ENCODE data around the gene CACNA2D2.
A peak's percentile ranks its signal among the peaks of the same experiment; 100 is the strongest.

CACNA2D2 gene

DNA sequence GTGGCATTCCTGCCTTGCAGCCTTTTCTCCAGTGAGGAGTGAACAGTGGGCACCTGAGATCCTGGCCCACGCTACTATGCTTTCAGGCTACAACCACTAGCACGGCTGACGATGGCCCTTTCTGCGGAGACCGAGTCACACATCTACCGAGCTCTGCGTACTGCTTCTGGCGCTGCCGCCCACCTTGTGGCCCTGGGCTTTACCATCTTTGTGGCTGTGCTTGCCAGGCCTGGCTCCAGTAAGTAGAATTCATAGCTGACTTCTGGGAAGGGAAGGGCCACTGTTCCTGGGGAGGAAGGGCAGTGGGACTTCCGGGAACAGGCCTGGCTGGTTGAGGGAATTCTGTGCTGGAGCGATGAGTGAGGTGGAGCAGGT is 152.1 kb downstream of the CACNA2D2 start:
- TF ChIP-seq, protein P1, sequence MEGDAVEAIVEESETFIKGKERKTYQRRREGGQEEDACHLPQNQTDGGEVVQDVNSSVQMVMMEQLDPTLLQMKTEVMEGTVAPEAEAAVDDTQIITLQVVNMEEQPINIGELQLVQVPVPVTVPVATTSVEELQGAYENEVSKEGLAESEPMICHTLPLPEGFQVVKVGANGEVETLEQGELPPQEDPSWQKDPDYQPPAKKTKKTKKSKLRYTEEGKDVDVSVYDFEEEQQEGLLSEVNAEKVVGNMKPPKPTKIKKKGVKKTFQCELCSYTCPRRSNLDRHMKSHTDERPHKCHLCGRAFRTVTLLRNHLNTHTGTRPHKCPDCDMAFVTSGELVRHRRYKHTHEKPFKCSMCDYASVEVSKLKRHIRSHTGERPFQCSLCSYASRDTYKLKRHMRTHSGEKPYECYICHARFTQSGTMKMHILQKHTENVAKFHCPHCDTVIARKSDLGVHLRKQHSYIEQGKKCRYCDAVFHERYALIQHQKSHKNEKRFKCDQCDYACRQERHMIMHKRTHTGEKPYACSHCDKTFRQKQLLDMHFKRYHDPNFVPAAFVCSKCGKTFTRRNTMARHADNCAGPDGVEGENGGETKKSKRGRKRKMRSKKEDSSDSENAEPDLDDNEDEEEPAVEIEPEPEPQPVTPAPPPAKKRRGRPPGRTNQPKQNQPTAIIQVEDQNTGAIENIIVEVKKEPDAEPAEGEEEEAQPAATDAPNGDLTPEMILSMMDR (IDR thresholded peaks at IDR 0.05; ENCODE audit: extremely low read depth, insufficient read depth, missing control alignments): no peak
- in situ Hi-C loops (cut with MboI; ENCODE audit: low pct_unique_long_range_greater_than_20kb, low sequenced_read_pairs, unreplicated experiment): no loop called here
- DNase-seq (ENCODE audit: low spot score): no peak

DNA sequence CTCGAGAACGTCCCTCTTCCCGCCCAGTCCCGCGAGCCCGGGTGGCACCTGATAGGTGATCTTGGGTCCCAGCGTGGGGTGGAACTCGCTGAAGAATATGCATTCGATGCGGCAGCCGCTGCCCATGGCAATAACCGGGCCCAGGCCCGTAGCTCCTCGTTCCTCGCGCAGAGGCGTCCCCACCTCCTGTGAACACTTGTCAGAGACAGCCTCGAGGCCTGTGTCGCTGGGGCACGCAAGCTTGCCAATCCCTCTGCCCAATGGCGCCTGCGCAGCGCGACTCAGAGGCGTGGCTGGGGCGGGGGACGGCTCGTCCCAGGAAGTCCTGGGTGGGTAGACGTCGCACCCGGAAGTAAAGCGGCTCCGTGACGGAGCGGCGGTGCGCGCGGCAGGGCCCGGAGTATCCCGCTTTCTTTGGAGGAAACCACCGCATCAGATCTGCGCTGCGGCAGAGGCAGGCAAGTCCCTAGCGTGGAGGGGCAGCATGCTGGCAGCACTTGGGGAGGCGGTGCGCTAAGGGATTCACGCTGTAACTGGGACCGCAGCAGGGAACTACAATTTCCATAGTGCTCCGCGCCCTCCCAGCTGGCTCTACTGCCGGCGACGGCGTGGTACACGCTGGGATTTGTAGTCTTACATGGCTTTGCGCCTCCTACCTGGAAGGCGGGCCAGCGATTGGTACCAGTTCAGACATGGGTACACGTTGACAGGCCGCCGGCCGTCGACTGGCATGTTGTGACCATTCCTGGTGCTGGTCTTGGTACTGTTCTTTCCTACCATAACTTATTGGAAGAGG is 152.7 kb downstream of the CACNA2D2 start, which contains the start of the genes CYB561D2 and NPRL2:
TSS of gene CYB561D2 (plus strand) at position 336 of the 796 bp plus-strand sequence. CDS start 572 bp downstream, outside the sequence.
TSS of gene NPRL2 (minus strand) at position 249 of the 796 bp plus-strand sequence. CDS start at position 126, 123 bp downstream.
- TF ChIP-seq, protein P1 (IDR thresholded peaks at IDR 0.05; ENCODE audit: extremely low read depth, insufficient read depth, missing control alignments): no peak
- in situ Hi-C loops (cut with MboI; ENCODE audit: low pct_unique_long_range_greater_than_20kb, low sequenced_read_pairs, unreplicated experiment): no loop called here
- peak; percentile 96 for DNase-seq (ENCODE audit: low spot score)

DNA sequence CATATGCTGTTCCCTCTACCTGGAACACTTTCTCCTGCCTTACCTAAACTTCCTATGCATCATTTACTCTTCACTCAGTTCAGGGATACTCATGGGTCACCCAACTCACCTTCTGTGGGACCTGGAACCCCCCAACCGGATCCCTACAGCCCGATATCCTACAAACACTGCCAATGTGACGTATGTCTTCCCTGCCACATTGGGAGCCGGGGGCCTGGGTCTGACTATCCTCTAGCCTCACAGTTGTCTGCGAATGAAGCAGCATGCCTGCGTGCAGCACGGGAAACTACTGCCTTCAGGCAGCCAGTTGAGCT is 153.3 kb downstream of the CACNA2D2 start:
- TF ChIP-seq, protein P1 (IDR thresholded peaks at IDR 0.05; ENCODE audit: extremely low read depth, insufficient read depth, missing control alignments): no peak
- in situ Hi-C loops (cut with MboI; ENCODE audit: low pct_unique_long_range_greater_than_20kb, low sequenced_read_pairs, unreplicated experiment): no loop called here

DNA sequence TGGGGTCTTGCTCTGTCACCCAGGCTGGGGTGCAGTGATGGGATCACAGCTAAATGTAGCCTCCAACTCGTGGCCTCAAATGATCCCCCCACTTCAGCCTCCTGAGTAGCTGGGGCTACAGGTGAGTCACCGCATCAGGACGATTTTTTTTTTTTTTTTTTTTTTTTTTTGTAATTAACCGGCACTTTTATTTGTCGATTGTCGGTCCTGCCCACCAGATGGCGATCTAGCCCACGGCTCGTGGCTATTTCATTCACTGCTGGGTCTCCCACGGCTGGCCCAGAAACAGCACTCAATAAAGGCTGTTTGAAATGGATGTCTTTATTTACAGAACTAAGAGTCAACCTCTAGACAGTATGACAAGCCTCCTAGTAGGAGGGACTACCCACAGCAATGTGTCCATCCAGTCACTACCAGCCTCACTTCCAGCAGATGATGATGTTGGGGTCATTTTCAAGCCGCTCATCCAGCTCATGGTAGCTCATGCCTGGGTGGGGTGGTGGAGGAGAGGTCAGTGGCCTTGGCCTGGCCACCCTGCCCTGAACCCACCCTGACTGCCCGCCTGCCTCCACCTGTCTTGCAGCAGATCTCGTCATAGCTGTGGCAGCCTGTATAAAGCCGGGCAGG is 156.1 kb downstream of the CACNA2D2 start:
- in situ Hi-C loops (cut with MboI; ENCODE audit: low pct_unique_long_range_greater_than_20kb, low sequenced_read_pairs, unreplicated experiment): loop anchor here (10.0 kb wide), 1 partner anchor 208 kb away; no protein-coding TSS in a partner anchor
- TF ChIP-seq, protein P1 (IDR thresholded peaks at IDR 0.05; ENCODE audit: extremely low read depth, insufficient read depth, missing control alignments): peak; percentile 59
- peak; percentile 75 for DNase-seq (ENCODE audit: low spot score)

More for the DNA sequence above, 153.3 kb downstream of the CACNA2D2 start:
- no peak for DNase-seq (ENCODE audit: low spot score)

DNA sequence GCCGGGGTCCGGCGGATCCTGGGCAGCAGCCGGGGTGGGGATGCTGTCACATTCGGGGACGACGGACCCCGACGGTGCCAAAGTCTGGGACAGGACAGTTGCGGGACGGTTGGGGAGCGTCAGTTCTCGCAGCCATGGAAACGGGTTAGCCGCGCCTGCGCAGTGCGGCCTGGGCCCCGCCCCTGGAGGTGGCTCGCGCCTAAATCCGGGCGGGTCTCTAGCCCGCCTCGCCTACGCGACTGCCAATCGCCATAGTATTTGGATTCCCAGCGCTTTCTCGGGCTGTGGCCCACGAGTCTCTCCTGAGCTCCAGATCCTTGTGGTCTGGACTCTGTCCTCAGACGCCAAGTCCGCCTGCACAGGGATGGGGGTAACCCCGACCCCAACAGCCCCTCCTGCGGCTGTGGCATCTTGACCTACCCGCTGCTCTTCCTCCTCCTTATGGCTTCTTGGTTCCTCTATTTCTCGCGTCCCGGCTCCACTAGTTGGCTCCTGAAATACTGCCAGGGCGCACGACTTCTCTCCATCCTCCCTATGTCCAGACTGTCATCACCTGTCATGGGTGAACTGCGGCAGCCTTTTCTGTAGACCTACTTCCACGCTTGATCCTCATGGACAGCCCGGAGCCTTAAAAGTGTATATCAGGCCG is 157.7 kb downstream of the CACNA2D2 start, which contains the start of gene ZMYND10:
TSS of gene ZMYND10 (minus strand) at position 147 of the 649 bp plus-strand sequence. CDS start 153 bp downstream, outside the sequence.
- peak; percentile 87 for DNase-seq (ENCODE audit: low spot score)
- TF ChIP-seq, protein P1 (IDR thresholded peaks at IDR 0.05; ENCODE audit: extremely low read depth, insufficient read depth, missing control alignments): no peak

DNA sequence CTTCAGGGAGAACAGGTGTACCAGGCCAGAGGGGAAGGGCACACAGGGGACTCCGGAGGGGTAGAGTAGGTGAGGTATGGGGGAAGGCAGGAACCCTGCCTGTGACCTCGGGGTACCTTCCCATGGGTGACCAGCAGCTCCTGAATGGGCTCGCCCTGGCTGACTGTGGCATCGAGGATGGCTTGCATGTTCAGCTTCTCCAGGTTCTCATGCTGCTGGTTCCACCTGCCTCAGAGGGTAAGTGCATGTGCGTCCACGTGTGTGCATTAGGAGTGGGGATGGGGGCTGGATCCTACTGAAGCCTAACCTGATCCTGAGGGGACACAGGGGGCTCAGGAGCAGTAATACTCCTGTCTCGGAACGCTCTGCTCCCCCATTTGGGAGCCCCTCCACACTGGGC is 158.4 kb downstream of the CACNA2D2 start:
- no peak for DNase-seq (ENCODE audit: low spot score)
- in situ Hi-C loops (cut with MboI; ENCODE audit: low pct_unique_long_range_greater_than_20kb, low sequenced_read_pairs, unreplicated experiment): loop anchor here (10.0 kb wide), 1 partner anchor 210 kb away; no protein-coding TSS in a partner anchor
- TF ChIP-seq, protein P1 (IDR thresholded peaks at IDR 0.05; ENCODE audit: extremely low read depth, insufficient read depth, missing control alignments): no peak

More for the DNA sequence above, 157.7 kb downstream of the CACNA2D2 start, which contains the start of gene ZMYND10:
- in situ Hi-C loops (cut with MboI; ENCODE audit: low pct_unique_long_range_greater_than_20kb, low sequenced_read_pairs, unreplicated experiment): loop anchor here (10.0 kb wide), 1 partner anchor 209 kb away; no protein-coding TSS in a partner anchor
